DMS114 treated with DMSO at 0.1 percent for 48 hours (cell line): ENCODE measurements around the gene CACNA1C.
"Not testable (repeated sequence)": the region's sequence is repeated elsewhere in the genome, so short reads cannot be mapped to it uniquely, and the experiment has no call there.

ENCODE experiments used
- DNase-seq: peaks from one replicate; lab custom pipeline; 2025; ENCODE audit not compliant: unreplicated experiment; lab: John Stamatoyannopoulos, UW

The CACNA1C gene

DNA sequence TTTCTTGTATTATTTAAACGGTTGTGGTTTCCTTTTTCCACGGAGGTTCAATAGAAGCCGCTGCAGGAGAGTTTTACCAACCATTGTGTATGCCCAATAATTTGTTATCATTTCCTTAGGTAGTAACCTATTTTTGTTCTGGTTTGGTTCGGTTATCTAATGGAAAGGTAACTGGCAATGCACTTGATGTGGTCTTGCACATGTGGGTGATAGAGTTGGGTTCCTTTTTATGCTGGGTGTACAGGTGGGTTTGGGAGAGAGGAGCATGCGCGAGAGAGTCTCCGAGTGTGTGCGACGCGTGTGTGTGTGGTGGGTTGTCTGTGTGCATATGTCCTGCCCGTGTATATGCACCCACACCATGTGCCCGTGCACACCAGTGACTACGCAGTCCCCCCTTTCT is 639.3 kb downstream of the CACNA1C start:
- no peak for DNase-seq

DNA sequence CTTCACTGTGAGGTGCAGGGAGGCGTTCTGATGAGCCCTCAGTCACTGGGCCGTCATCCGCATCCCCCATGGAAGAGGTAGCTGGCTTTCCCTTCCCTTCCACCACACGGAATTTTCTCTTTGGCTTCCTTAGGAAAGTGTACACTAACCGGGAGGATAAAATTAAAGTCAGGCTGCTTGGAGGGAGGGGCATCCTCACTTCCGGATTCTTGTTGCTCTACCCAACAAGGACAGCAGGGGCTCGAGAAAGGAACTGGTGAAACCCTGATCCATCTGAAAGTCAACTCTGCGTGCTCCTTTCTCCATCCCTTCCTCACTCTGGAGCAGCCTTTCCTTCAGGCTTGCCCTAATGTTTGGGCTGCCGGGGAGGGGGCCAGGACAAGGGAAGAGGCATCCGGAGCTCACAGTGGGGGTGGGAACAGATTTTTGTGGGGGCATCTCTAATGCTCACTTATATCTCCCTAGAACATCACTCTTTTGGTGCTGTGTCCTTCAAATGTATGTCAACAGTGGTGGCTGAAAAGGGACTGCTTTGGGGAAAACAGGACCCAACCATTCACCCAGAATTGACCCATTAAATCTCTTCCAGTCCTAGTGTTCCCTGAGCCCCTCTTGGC is 640.6 kb downstream of the CACNA1C start:
- DNase-seq: no peak

DNA sequence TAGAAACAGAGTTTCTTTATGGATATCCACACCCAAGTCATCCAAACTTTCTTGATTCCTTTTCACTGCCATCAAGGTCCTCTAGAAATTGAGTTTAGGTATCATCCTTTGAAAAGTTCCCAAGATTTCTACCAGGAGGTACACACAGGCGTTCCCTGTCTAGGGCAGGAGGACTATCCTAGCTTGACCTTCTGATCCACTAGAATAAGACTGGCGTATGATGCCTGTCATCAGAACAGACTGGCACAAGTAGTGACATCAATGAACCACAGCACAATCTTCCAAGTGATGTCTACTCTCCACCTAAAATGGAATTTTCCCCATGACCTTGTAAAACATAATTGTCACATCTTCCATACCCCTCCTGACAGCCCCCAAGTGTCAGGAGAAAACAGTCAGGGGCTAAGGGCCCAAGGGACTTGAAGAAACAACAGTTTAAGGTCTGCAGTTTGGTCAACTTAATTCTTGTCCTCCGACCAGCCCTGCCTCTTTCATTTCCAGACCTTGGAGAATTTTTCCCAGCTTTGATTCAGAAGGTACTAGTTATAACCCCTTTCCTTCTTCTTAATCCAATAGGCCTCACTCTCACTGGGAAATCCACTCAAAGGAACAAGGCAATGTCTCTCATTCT is 641.3 kb downstream of the CACNA1C start:
- no peak for DNase-seq

DNA sequence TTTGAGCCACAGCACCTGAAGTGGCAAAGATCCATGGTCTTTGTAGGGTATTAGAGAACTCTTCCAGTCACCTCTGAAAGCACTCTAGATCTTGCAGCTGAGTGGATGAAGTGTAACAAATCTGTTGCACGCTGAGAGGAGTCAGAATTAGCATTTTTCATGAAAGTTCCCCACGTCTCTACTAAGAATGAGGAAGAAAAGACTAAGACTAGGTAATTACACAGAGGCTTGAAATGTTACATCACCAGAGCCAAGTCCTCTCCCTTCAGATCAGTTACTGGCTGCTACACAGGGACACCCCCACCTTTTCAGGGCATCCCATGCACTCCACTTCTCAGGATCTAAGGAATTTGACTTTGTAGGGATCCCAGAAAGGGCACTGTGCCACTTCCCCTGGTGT is 643.3 kb downstream of the CACNA1C start:
- no peak for DNase-seq

DNA sequence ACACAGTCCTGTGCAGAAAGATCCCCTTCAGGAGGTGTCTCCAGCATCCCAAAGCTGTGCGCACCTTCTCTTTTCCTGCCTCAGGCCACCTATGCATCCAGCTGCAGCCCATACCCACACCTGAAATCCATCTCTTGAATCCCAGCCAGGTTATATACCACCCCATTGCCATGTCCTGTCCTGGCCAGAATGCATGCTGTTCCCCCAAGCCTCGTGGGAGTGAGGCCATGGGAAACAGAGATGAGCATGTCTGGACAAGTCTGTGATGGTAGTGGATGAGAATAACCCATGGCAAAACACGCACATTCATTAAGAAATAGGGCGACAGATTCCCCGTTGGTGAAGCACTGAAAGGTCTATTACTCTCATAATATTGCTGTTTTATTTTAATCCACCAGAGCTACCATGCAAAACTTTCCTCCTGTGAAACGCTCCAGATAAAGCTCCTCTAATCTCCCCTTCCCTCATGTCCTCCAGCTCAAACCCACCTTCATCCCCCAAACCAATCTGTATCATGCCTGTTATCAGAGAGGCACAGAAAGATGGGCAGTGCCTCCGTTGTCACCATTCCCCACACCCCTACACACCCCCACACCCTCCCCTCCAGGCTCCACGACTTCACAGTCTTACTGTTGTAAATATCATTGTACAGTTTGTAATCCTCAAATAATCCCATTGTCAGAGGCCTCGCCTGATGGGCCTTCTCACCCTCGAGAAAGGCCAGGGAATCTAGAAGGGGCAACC is 644.4 kb downstream of the CACNA1C start:
- DNase-seq: no peak

DNA sequence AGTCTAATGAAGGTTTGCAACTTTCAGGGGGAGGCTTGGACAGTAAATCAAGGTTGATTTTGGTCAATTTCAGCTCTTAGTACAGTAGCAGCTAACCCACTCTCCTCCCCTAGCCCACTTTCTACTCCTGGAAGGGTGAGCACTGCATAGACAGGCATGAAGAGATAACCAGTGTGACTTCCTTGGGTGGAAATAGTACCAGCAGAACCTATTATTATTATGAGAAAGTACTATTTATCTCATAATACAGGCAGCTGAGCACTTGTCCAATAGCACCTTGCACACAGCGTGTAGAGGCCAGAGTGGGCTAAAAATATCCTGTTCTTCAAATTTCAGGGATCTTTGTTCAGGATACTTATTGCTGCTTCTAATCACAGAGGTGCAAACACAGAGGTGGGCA is 645.8 kb downstream of the CACNA1C start:
- DNase-seq: no peak

DNA sequence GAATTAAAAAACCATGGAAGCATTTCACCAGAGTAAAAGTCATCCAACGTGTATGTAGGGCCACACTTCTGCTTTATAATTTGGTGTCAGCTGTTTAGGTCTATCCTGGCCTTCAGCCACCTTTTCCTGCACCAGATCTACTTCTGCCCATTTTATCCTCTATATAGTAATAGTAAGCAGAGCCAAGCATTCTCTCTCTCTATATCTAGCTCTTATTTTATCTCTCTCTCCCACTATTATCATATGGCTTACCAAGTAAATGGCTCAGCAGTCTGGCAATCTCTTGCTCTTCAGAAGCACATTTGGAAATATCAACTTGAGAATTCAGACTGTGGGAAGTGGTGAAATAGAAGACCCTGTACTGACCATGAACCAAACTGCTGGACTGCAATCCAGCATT is 657.9 kb downstream of the CACNA1C start:
- no peak for DNase-seq

DNA sequence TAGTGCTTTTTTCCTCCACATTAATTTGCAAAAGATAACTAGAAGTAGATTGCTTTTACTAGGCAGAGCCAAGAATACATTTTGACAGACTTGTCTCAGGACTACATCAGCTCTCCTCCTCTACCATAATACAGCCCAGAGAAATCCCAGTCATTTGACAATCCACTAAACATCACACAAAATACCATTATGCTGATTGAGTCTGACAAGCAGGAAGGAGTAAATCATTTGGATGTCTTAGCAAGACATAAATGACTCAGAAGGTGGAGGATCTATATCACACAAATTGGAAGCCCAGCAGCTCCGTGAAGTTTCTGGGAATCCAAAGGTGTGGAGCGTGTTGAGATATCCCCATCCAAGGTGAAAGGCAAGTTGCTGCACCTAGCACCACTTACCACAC is 666.6 kb downstream of the CACNA1C start:
- no peak for DNase-seq

DNA sequence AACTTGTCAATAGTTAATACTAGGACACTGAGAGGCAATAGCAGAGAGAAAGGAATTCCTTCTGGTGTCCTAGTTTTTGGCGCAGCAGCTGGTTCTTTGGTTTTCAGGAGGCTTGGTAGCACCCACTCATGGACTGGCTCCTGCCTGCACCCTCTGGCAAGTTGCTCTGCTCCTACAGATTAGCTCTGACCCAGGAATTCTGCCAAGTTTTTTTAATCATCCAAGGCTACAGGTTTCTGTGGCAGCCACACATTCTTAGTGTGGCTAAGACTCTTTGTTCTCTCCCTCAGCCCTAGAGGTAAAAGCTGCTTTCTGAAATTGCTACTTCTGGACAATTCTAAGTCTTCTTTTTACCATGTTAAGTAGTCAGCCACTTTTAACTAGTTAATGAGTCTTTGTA is 670.0 kb downstream of the CACNA1C start:
- no peak for DNase-seq

DNA sequence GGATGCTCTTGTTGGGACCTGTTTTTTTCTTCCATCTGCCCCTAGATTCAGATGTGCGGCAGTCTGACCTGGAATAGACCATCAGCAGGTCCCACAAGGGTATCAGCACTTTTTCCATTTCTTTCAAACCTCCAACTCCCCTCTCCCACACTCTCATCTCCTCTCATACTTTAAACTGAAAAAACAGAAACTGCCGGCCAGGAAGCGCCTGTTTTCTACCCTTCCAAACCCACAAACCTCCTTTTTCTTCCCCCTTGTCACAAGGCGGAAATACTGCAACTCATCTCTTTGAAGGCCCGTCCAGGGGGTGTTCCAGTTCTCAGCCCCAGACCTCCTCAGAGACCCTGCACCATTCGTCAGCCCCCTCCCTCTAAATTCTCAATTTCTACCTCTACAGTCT is 679.5 kb downstream of the CACNA1C start:
- no peak for DNase-seq

DNA sequence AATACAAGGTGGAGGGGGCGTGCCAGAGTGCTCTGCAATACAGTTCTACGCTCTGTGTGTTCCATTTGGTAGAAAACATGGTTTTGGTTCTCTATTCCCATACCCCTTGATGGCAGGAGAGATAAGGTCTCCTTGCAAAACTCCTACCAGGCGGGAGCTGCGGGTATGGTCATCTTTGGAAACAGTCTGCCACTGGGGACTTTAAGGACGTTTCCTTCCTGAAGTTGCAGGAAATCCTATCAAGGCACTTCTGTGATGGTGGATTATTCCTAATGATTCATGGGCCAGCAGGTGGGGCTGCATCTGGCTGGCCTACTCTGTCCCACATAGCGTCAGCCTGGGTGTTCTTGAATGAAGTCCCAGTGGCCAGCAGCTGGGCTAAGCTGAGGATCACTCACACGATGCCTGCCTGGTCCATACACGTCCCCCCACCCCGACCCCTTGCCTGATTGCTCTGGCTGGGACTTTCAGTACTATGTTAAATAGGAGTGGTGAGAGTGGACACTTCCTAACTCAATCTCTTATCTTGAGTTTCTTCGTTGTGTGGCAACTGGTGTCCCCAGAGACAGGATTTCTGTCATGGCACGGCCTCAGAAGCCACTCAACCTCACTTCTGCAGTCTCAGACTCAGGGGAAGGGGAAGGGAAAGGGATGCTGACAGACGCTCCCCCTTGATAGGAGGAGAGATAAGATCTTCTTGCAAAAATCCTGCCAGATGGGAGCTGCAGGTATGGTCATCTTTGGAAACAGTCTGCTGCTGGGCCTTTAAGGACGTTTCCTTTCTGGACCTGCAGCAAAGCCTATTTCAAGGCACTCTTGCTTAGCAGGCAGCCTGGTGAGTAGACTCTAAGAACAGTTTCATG is 680.9 kb downstream of the CACNA1C start:
- DNase-seq: no peak

DNA sequence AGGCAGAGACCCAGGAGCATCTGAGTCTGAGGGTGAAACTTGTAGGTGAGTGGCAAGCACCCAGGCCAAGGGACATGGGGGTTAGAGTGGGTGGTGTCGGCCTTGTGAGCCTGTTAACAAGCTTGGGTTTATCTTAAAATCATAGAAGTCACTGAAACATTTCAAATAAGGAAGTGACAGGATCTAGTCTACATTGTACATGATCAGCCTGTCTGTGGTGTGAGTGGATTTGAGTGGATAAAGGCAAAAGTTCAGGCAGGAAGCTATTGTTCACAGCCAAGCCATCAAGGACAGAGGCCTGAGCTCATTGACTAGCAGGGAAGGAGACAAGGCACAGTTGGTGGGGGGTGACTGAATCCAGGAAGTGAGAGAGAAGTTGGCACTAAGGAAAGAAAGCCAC is 682.6 kb downstream of the CACNA1C start:
- DNase-seq: no peak

DNA sequence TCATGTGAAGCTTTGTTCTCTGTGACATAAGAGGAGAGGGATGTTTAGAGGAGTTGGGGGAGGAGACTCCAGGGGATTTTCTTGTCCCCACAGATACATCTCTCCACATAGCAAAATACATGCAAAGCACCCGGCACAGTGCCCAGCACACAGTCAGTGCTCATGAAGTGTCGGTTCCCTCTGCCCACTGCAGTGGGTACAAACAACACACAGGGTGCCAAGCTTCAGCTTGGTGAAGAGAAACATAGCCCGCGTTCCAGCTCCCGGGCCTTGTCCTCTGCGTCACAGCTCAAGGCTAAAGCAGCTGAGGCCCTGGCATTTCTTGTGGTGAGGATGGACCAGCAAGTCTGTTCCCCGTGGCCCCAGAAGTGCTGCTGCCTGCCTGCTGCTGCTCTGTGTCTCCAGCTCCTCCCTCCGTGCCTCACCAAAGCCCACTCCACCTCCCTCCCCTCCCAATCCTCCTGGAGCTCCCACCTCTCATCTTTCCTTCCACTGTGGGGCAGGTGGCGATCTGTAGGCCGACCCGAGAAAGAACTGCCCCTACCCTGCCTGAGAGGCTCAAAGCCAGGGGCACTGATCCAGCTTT is 685.0 kb downstream of the CACNA1C start:
- DNase-seq: no peak

DNA sequence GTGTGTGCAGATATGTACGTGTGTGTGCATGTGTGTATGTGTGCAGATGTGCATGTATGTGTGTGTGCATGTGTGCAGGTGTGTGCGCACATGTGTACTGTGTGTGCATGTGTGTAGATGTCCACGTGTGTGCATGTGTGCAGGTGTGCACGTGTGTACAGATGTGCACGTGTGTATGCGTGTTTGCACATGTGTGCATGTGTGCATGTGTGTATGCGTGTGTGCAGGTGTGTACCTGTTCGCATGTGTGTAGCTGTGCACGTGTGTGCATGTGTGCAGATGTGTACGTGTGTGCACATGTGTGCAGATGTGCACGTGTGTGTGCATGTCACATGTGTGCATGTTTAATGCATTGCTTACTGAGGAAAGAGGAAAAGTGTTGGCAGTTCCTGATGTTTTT is 686.3 kb downstream of the CACNA1C start:
- DNase-seq: no peak

DNA sequence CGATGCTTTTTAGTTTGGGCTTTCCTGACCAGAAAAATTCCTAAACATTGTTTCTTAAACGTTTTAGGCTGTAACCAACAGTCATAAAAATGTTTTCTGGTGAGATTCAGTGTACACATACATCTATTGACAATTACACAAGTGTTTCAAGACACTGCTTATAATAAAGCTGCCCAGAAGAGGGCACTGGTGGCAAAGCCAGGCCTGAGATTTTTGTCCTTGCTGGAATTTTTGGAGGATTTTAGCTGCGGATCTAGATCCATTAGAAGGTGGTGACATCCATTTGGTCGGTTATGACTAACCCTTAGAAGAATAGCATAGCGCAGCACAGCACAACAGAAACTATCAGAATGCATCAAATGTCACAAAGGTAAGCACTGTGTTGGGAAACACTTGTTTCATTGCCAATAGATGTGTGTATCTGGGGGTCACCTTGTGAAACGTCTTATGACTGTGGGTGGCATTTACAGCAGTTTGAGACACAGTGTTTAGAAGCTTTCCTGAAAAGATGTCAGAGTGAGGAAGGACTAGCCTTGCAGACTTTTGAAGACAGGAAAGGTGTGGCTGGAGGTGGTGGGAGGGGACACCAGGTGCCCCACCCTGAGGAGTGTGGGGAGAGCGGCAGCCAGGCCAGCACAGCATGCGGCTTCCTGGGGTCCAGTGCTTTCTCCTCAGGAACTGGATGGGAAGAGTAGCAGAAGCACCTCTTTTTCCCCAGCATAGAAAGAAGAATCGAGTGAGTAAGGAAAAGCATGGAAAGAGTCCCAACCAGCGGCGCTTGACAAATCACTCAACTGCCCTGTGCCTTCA is 687.2 kb downstream of the CACNA1C start:
- DNase-seq: peak; percentile 36

DNA sequence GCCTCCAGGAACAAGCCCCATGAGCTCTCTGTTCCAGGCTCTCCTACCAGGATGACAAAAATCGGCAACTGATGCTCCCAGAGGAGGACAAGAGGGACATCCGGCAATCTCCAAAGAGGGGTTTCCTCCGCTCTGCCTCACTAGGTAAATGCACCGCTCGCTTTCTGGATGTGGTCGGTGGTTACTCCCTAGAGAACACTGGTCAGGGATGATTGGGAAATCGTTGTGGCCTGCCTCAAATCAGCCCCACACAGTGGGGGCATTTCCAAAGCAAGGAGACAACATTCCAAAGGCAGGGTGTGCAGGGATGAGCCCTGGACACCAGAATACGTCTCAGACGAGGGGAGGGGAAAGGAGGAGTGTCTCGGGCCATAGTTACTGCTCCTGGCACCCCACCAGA is 689.2 kb downstream of the CACNA1C start:
- not testable (repeated sequence) for DNase-seq

DNA sequence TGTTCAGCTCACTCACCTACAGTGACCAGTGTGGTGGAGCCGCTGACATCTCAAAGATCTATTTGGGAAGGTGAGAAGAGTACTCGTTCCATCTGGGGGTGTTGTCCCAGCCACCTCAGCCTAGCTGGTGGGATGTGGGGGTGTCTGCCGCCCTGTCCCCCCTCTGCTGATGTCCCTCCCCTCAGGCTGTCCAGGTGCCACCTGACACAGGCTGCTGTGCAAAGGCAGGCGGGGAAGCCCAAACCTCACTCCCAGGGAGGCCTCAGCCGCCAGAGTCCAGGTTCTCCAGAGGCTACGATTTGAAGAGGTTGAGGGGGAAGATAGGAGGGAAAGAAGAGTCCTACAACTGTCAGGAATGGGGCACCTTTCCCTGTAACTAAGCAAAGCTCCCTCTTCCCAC is 690.7 kb downstream of the CACNA1C start:
- no peak for DNase-seq

DNA sequence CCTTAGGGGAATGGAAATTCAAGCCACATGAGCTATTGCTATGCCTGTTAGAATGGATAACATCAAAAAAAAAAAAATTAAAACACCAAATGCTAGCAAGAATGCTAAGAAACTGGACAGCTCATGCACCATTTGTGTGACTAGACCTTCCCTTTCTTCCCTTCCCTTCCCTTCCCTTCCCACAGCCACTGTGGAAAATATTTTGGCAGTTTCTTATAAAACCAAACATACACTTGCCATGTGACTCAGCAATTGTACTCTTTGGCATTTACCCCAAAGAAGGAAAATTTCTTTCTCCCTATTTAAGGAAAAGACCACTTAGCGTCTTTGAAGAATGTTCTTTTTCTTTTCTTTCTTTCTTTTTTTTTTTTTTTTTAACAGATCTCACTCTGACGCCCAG is 692.9 kb downstream of the CACNA1C start:
- no peak for DNase-seq
